Measurements from ENCODE around the gene CUX1.

GRCh38 chr7:102180727-102181126 is 363.3 kb downstream of the CUX1 start:
- TF ChIP-seq CTCF (IDR thresholded peaks at IDR 0.05) (no peak), POLR2A (IDR thresholded peaks at IDR 0.05) (no peak)

Measured in lower leg skin (tissue), 3 donors.